ENCODE measurements around the gene ATRNL1. TPM values are rescaled to one million over a fixed set of nuclear protein-coding genes. Genes with fewer than 3 reads are reported as not detected.
"Not testable (repeated sequence)": the region's sequence is repeated elsewhere in the genome, so short reads cannot be mapped to it uniquely, and the experiment has no call there.

The ATRNL1 gene
- total RNA-seq, 4 donors from 2014 or later: 0.34 to 1.1 (median 0.55) TPM

GRCh38 chr10:115092555-115093285, 445 bp upstream of the ATRNL1 start:
- intact Hi-C loops (cut with DNase I; ENCODE audit: low total_unique reads): no loop called here
- 1 to 3% methylated on average over 28 to 49 of the region's 75 CpGs for WGBS, 2 donors
- no peak for DNase-seq (ENCODE audit: low spot score in 2 of 2)
- TF ChIP-seq POLR2A (IDR thresholded peaks at IDR 0.05): no peak
- no peak for TF ChIP-seq CTCF (IDR thresholded peaks at IDR 0.05)
- peak overlapping the region; percentile 45 for H3K4me3 ChIP-seq (ENCODE audit: low read depth, poor library complexity, severe bottlenecking)

GRCh38 chr10:115093776-115094408, 727 bp downstream of the ATRNL1 start:
- H3K4me3 ChIP-seq (ENCODE audit: low read depth, poor library complexity, severe bottlenecking): peak overlapping the region; percentile 45
- no peak for DNase-seq (ENCODE audit: low spot score in 2 of 2)
- 0 to 3% methylated on average over 13 to 31 of the region's 61 CpGs for WGBS, 2 donors
- TF ChIP-seq POLR2A (IDR thresholded peaks at IDR 0.05) (no peak), CTCF (IDR thresholded peaks at IDR 0.05) (no peak)
- intact Hi-C loops (cut with DNase I; ENCODE audit: low total_unique reads): no loop called here

GRCh38 chr10:115094416-115095140, 1.4 kb downstream of the ATRNL1 start:
- intact Hi-C loops (cut with DNase I; ENCODE audit: low total_unique reads): no loop called here
- WGBS, 2 donors: 58 to 62% methylated on average over 12 of the region's 12 CpGs
- TF ChIP-seq POLR2A (IDR thresholded peaks at IDR 0.05) (no peak), CTCF (IDR thresholded peaks at IDR 0.05) (no peak)
- no peak overlapping the region for H3K4me3 ChIP-seq (ENCODE audit: low read depth, poor library complexity, severe bottlenecking)
- no peak for DNase-seq (ENCODE audit: low spot score in 2 of 2)

DNA sequence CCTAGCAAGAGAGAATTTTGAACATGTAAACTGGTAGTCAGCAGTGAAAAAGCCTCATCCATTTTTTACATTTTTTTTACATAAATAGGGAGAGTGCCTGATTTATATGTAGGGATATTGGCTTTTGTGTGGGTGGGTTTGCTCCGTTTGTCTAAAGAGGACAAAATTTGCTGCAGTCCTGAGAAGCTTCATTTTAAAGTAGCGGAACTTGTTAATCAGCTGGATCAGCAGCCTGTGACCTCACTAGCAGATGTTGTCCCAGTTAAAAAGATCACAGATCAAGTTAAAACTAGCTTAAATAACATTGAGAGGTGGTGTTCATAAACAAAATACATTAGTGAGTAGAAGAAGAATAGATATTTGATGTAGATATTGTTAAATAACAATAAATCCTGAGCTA, 2.6 kb downstream of the ATRNL1 start:
- intact Hi-C loops (cut with DNase I; ENCODE audit: low total_unique reads): no loop called here
- WGBS, 2 donors: 41 to 58% methylated on average over 2 of the region's 2 CpGs

DNA sequence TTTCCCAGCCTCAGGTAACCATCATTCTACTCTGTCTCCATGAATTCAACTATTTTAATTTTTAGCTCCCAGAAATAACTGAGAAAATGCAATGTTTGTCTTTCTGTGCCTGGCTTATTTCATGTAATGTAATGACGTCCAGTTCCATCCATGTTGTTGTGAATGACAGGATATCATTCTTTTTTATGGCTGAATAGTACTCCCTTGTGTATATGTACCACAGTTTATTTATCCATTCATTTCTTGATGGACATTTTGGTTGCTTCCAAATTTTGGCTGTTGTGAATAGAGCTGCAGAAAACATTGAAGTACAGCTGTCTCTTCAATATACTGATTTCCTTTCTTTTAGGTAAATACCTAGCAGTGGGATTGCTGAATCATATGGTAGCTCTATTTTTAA, 10.5 kb downstream of the ATRNL1 start:
- 85 to 92% methylated on average over 1 of the region's 1 CpG for WGBS, 2 donors
- intact Hi-C loops (cut with DNase I; ENCODE audit: low total_unique reads): no loop called here
- H3K4me3 ChIP-seq (ENCODE audit: low read depth, poor library complexity, severe bottlenecking): no peak overlapping the region
- no peak for DNase-seq (ENCODE audit: low spot score in 2 of 2)
- no peak for TF ChIP-seq POLR2A (IDR thresholded peaks at IDR 0.05)
- TF ChIP-seq CTCF (IDR thresholded peaks at IDR 0.05): no peak

More for the DNA sequence above, 2.6 kb downstream of the ATRNL1 start:
- H3K4me3 ChIP-seq (ENCODE audit: low read depth, poor library complexity, severe bottlenecking): no peak overlapping the region
- no peak for TF ChIP-seq POLR2A (IDR thresholded peaks at IDR 0.05)
- TF ChIP-seq CTCF (IDR thresholded peaks at IDR 0.05): no peak
- no peak for DNase-seq (ENCODE audit: low spot score in 2 of 2)

- 88 to 91% methylated on average over 5 of the region's 5 CpGs for WGBS, 2 donors
- H3K4me3 ChIP-seq (ENCODE audit: low read depth, poor library complexity, severe bottlenecking); intact Hi-C loops (cut with DNase I; ENCODE audit: low total_unique reads); DNase-seq (ENCODE audit: low spot score in 2 of 2): not testable (repeated sequence)
These were observed 12.2 kb downstream of the ATRNL1 start for GRCh38 chr10:115105411-115105810.
